ENCODE measurements around the gene TLL2.

TLL2 gene

GRCh38 chr10:96317067-96317833 is 196.5 kb downstream of the TLL2 start:
- TF ChIP-seq CTCF (conservative IDR thresholded peaks at IDR 0.05; ENCODE audit: low read depth, low read length): no peak
- DNase-seq (ENCODE audit: low read depth): no peak
- H3K4me3 ChIP-seq (ENCODE audit: low read depth, low read length): no peak overlapping the region

Data from choroid plexus epithelial cell (primary cell).